GM19328 (cell line): ENCODE results near the gene SORCS2.

Experiments used
- ATAC-seq: cut with Tn5 transposase; IDR thresholded peaks from one replicate; pipeline ENCODE4 v1.9.1; 2021; ENCODE audit warnings: mild to moderate bottlenecking, moderate library complexity; ENCODE audit not compliant: unreplicated experiment

The SORCS2 gene

DNA sequence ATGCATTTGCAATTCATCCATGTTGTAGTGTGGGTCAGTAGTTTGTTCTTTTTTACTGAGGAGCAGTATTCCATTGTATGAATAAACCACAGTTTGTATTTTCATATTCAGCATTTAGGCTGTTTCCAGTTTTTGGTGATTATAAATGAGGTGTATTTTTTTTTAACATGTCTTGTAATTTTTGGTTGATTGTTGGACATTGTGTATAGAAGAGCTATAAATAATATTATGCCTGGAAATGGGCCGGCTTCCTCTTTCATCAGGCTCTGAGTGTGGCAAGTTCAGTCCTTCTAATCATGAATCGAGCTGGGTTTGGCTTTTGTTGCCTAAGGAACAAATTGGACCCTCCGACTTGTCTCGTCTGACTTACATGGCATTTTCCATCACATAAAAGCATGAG, 126.7 kb downstream of the SORCS2 start:
- ATAC-seq = no peak

DNA sequence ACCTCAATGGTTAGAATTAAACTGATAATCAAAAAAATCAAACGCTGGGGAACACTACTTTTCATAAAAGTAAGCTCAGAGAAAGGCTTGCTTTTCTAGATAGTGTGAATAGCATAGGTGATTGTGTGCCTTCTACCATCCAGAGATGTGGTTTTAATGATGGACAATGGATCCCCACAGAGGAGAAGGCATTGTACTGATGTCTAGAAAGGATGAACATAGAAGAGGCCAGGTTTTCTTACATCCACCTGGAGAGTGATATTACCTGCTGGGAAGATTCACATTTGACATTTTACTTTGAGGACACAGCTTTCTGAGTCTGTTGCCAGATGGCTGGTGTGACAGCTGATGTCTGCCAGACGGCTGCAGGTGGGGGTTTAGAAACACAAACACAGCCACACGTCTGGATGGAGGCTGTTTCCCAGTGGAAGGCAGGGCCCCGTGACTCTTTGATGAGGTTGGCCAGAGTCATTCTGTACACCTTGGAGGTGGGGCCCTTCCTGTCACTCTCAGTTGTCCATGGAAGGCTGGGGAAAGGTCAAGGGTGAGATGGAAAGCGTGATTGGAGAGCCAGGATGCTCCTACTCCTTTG, 128.0 kb downstream of the SORCS2 start:
- no peak for ATAC-seq

DNA sequence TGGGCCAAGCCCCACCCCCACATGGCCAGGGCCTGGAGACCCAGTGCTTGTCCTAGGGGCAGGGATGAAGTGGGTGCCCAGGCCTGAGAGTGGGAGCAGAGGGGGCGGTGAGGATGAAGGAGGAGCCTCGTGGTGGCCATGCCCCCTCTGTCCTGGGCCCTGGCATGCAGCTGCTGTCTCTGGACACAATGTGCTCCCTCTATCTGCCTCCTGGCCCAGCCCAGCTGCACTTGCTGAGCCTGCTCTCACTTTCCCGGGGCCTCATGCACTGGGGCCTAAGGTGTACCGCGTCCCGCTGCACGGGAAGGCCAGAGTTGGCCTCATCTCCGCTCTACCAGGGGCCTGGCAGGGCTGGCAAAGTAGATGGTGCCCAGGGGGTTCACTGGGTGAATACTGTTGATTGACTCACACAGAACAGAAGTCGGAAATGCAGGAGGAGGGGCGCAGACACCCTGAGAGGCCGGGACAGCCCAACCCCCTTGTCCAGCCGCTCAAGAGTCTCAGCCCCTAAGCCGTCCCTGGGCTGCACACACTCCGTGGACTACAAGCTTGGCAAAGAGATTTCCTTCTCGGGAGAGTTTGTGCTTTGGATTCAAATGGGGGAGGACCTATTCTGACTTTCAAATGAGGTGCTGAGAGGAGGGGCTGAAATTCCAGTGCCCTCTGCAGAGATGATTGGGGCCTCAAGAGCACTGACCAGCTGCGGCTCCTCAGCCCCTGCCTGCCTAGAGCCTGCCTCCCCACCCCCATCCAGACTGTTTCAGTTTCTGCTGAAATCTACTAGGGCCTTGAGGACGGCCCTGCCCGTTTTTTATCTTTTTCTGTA, 130.0 kb downstream of the SORCS2 start:
- no peak for ATAC-seq

DNA sequence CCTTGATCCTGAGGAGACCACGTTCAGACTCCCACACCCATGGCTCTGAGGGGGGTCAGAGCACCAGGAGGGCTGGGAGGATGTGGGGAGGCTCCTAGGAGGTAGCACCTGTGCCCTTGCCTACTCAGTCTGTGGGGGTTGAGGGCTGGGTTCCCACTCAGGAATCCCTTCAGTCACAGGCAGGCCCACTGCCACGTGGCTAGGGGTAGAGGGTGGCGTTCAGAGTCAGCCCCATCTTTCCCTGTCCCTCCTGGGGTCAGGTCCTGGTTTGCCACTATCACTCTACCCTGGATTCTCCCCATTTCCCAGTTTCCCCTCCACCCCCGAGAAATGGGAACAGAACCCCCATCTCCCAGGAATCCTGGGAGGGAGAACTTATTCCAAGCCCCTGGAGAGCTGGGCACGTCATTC, 131.1 kb downstream of the SORCS2 start:
- ATAC-seq = no peak

DNA sequence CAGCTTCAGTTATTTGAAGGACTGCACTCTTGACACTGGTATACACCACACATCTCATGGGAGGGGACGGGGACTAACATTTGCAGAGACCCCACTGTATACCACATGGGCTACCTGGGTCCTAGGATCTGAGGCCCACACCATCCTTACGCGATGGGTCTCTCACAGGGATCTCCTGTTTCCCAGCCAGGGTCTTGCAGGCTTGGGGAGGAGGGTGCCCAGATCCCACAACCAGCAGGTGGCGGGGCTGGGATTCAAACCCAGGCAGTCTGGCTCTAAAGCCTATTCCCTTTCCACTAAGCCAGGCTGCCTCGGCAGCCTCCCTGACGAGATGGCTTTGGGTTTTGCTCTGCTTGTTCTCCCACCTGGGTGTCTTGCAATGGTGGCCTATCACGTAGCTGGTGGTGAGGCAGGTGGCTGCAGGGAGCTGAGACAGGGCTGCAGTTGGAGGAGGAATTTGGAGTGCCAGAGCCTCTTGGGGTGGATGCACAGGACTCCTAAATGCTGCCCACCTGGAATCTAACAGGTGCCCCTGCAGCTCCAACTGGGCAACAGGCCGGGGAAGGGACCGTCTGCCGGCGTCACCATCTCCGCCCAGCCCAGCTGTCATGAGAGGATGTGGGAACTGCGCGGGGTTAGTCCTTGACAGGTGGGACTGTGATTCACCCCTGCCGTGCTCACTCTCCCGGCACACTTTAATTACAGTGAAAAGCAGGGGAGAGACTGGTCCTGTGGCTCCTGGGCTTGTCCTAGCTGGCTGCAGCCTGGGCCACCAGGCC, 131.7 kb downstream of the SORCS2 start:
- no peak for ATAC-seq

DNA sequence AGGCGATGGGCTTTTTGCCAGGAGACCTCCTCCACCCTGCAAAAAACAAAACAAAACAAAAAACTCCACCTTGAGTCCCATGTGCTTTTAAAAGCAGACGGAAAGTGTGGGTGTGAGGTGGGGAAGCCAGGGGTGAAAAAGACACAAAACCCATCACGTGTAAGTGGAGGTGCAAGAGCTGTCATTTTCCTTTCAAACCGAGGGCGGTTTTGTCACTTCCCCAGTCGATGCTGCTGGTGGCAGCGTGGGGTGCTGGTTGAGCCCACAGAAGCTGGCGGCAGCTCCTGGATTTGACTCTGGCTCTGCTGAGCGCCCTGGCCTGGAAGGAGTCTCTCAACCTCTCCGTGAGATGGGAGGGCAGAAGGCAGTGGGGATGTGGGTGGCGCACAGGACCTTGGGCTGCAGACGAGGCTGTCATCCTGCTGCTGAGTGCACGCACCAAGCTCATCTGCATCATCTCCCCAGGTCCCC, 132.3 kb downstream of the SORCS2 start:
- ATAC-seq = no peak

DNA sequence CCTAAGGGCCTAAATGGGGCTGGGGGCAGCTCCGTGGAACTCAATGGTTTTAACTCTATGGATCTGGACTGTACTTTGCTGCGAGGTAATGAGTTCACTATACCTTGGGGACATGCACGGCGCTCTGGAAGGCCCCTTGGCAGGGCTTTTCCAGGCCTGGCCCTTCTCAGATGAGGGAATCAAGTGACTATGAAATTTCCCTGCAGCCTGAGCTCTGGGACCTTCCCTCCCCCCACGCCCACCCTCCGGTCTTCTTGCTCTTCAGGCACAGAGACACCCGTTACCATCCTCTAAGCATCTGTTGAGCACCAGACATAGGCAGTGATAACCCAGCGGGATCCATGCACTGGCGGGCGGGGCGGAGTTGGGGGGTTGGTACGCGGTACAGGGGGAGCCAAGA, 133.2 kb downstream of the SORCS2 start:
- no peak for ATAC-seq

DNA sequence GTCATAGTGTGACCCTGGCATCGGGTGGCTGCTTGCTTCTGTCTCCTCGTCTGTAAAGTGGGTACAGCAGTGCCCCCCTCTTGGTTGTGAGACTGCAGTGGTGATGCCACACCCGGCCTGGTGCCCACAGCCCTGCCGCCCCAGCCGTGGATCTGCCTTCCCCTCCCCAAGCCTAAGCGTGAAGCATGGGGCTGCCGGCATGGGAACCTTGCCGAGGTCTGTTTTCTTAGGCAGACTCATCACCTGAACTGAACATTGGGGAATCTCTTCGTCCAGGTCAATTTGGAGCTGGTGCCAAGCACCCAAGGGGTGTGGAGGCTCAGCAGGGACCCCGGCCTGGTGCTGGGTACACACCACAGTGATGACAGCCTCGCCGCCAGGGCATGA, 134.0 kb downstream of the SORCS2 start:
- no peak for ATAC-seq

DNA sequence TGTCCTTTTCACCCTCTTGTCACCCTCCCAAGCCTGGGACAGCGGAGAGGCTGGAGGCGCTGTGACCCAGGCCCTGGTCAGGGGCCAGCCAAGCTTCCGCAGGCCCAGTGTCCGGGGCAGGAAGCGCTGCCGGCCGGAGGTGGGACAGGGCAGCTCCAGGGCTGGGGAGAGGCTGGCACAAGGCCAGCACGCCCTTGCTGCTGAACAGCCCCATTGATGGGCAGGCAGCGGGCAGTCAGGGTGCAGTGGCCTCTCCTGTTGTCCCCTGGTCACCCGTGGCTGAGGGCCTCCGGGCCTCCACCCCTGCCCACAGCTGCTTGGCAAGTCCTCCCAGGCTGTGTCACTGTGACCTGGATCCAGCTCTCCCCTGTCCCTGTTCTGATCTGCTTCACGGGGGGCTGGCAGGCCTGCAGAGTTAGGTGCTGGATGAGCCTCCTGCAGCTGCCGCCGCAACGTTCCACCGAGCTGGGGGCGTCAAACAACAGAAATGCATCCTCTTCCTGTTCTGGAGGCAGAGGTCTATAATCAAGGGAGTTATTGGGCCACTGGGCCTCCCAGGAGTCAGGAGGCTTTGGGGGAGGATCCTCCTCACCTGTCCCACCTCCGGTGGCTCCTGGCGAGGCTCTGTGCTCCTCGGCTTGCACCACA, 134.5 kb downstream of the SORCS2 start:
- ATAC-seq = no peak

DNA sequence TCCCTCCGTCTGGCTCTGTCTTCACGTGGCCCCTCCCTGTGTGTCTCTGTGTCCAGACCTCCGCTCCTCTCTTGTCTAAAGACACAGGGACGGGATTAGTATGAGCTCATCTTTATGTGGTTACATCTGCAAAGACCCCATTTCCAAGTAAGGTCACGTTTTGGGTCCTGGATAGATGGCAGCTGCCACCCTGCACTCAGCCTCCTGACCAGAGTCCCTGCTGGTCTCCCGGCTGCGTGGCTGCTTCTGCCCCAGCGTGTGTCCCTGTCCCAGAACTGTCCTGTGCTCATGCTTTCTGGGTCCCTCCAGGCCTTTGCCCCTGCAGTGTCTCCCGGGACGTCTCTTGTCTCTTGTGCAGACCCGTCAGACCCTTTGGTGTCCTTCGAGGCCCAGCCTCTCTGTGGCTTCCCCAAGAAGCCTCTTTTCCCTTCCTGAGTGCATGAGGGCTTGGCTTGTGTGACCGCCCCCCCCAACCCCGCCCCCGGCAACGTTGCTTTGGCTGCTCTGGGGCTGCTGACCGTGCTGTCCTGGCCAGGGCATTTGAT, 135.1 kb downstream of the SORCS2 start:
- no peak for ATAC-seq

DNA sequence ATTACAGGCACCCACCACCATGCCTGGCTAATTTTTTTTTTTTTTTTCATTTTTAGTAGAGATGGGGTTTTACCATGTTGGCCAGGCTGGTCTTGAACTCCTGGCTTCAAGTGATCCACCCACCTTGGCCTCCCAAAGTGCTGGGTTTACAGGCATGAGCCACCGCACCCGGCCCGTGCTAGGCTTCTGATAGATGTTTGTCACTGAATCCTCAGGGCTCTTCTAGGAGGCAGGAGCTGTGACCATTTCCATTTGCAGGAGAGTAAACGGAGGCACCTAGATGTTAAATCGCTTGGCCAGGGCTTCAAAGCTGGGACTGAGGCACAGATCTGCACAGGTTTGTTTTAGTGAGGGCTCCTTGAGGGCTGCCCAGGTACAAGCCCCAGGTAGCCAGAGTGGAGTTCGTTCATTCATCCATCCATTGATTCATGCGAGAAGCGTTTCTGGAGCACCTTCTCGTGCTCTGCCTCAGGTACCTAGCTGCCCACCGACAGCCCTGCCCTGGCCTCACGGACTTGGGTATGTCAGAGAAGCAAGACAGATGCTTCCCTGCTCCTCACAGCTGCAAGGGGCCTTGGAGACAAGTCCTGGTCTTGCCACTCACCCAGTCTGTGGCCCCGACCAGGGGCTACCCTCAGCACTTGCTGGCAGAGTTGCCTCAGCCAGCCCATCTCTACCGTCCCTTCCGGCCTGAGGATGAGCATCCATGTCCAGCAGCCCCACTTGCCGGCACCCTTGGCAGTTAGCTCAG, 136.0 kb downstream of the SORCS2 start:
- no peak for ATAC-seq

DNA sequence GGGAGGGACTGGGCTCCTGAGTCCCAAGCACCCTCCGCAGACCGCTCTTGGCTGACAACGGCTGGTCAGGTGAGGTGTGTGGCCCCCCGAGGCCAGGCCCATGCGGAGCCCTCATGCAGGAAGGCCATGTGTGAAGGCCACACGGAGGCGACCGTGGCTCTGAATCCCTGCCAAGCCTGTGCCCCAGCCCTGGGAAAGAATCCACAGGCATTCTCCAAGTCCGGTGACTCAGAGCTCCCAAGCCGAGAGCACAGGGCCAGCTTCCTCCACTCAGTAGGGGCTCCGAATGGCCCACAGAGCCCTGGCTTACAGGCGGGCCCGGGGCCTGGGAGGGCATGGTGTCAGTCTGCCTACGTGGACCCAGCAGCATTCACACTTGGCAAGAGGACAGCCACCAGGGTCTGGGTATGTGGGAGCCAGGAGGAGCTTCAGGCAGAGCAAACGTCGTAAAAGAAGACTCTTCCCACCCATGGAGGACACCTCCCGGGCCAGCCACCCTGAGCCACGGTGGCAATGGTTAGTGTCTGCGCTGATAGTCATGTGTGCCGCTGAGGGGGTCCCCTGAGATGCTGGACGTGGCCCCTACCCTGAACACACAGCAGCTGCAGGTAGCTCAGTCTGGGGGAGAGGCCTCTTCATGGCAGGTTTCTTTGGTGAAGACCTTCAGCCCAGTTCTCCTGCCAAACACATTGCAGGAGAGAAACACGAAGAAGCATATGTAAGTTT, 136.7 kb downstream of the SORCS2 start:
- no peak for ATAC-seq

DNA sequence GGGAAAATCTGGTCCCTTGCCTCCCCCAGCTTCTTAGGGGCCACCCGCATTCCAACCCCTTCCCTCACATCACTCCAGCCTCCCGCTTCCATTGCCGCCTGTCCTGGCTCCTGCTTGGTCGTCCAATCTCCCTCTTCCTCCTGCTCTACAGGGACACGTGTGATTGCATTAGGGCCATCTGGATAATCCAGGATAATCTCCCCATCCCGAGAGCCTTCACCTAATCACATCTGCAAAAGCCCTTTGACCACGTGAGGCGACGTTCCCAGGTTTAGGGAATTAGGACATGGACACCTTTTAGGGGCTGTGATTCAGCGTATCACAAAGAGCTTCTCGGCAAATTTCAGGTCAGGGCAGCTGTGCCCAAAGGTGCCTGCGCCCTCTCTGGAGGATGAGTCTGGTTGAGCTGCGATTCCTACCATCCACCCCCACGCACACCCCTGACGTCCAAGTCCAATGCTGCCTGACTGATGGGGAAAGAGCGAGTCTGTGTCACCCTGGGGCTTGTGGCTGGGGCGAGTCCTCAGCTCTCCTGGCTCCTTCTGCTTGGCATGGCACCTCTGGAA, 137.8 kb downstream of the SORCS2 start:
- no peak for ATAC-seq

DNA sequence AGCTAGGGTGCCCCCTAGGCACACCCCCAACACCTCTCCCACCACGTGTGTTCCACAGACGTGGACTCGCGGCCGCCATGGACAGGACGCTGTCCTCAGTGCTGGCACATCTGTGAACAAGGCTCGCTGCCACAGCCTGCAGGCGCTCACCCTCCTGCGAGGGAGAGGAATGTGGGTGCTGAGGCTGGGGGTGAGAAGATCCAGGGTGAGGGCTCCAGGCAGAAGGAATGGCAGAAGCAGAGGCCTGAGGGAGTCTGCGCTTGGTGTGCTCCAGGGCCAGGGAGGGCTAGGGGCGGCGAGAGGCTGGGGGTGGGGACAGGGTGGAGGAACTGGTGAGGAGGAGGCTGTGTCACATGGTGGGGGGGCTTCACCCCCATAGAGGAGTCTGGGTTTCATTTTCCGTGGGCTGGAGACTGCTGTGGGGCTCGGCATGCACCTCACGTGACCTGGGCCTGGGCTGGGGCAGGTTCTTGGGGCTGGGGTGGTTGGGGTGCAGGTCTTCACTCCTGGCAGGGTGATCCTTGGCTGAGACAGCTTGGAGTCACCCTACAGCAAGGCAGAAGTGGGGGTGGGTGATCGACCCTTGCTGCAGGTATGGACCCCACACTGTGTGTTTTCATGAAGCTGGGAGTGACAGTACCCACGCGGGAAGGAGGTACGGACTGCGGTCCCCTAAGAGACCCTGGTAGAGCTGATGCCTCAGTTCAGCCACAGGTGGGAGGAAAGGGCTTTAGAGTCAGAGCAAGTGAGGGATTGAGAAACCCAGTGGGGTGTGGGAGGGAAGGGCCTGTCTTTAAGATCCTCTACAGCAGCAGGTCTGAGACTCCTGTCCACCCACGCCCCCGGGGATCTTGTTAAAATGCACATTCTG, 138.7 kb downstream of the SORCS2 start:
- ATAC-seq = no peak

DNA sequence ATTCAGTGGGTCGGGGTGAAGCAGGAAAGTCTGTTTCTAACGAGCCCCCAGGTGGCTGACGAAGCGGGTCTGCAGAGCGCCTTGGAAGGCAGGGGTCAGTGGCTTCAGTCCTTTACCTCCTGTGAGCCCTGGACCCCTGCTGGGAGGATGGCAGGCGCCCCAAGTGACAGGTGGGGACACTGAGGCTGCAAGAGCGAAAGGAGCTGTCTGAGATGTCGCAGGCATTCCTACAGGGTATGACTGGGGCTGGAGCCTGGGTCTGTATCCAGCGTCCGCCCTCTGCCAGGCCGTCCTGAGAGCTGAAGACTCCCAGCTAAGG, 139.3 kb downstream of the SORCS2 start:
- ATAC-seq = no peak

DNA sequence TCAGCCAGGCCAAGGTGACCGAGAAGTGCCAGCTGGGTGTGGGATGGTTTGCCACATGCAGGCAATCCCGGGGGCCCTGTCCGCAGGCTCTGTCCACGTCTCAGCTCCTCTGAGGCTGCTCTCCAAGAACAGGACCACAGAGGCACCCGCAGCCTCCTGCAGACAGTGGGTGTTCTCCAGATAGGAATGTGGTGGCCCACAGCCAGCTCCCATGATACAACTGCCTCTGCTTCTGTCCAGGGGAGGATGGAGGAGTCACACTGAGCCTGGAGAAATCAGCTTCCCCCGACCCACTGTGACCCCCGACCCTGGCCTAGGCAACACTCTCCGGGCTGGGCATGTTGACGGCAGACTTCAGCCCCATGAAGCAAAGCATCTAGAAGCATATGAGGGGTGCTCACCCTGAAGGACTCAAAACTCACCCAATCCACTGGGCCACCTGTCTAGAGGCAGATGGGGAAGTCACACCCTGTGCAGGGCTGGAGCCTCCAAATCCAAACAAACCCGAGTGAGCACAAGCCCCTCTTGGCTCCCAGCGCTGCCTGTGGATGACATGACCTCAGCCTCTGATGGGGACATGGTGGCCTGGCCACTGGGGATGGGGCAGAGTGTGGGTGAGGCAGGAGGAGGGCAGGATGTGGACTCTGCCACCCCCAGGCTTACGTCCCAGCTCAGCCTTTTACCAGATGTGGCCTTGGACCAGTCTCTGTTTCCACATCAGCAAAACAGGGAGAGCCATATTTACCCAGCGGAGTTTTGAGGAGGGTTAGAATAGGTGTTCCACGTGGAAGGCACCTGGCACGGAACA, 140.1 kb downstream of the SORCS2 start:
- ATAC-seq = no peak

DNA sequence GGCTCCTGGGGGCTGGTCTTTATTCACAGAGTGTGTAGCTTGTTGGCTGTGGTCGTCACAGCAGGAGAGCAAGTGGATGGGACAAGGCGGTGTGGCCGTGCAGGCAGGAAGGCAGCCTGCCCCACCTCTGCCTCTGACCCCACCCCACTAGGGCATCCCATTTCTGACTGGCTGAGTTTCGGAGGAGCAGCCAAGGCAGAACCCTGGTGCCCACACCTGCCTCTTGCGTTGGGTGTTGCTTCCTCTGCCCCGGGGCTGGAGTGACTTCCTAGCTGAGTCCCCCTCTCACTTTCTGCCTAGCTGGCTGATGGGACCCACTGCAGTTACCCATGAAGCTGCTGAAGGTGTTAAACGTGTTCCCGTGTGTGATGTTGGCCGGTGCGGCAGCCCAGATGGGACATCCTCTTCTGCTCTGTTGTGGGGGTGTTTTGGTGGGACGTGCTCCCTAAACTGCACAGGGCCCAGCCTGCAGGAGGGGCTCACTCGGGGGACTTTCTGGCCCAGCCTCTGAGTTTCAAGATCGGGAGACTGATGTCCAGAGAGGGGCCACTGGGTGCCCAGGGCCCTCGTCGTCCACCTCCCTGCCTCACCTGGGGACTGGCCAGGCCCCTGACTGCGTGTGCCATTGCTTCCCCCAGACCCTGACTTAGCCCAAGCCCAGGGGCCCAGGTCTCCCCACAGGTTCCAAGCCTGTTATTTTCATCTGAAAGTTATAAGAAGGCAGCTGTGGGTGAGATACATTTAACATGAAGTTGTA, 140.9 kb downstream of the SORCS2 start:
- ATAC-seq = no peak
